ENCODE data around the gene TOR1A.

TOR1A gene

DNA sequence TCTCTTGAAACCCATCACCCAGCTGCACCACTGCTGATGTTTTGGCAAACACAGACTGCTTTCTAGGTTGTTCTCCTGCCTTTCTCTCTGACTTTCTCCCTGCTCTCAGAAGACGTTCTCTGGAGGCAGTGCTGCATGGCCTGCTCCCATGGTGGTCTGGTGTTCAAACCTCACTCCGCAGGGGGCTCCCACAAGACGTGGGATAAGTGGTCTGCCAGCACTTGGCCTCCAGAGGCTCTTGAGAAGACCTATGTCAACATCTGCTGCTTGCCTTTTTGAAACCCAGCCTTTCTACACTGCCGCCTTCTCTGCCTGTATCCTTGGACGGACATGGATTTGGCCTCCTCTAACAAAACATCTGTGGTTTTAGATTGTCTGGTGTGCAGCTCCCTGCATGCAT, 27.9 kb upstream of the TOR1A start:
- DNase-seq: no peak

DNA sequence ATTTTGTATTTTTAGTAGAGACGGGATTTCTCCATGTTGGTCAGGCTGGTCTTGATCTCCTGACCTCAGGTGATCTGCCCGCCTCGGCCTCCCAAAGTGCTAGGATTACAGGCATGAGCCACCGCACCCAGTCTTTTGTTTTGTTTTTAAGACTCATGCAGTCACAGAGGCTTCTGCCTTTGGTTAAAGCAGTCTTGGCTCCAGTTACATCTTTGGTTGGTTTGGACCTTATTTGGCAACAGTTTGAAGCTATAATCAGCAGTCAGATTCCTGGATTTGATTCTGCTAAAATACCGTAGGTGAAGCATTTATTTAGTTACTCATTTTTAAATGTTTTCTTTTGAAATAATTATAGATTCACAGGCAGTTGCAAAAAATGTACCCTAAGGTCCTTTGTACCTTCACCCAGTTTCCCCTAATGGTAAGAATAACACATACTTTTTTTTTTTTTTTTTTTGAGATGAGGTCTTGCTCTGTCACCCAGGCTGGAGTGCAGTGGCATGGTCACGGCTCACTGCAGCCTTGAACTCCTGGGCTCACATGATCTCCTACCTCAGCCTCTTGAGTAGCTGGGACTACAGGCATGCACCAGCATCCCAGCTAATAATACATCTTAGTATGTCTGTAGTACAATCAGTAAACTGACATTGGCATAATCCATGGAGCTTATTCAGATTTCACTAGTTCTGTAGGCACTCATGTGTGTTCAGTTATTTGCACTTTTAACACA, 27.1 kb upstream of the TOR1A start:
- DNase-seq: no peak

DNA sequence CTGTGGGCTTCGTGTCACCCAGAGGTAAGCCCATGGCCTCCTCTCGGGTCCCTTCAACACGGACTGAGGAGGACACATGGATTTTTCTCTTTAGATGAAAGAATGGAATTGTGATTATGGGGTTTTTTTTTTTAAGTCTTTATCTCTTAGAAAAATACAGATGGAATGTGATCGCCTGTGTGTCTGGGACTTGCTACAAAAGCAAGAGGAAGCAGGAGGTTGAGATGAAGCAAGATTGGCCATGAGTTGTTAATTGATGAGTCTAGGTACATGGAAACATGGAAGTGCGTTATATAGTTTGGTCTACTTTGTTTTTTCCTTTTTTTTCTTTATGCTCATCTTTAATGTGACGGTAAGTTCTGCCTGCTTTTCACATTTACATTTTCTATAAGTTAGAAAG, 26.0 kb upstream of the TOR1A start:
- no peak for DNase-seq

DNA sequence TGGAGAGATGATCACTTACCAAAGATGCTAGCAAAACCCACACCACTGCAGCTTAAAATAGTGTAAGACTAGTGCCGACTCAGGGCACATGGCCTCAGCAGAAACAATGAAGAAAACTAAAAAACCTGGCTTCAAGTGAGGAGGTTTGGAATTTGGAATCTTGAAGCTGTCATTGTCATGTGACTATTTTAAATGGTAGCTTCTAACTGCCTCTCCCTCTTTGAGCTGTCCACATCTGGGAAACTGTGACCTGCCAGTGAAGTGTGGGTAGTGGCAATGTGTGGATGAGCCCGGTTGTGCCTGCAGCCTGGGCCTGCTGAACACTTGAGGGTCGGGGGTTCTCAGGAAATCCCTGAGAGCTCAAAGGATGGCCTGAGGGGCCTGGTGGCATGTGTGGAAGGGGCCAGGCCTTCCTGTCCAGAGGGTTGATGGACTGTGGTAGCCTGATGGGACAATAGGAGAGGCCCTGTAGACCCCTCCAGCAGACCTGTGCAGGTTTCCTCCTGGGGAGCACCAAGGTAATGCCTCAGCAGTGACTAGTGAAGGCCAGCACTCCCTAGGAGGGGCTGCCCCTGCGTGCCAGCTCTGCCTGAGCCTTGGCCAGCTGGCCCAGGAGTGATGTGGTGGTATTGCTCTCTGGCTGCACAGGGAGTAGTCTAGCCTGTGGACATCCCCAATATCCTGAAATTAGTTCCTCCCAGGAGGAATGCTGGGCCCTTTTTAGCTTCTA, 24.9 kb upstream of the TOR1A start:
- no peak for DNase-seq

DNA sequence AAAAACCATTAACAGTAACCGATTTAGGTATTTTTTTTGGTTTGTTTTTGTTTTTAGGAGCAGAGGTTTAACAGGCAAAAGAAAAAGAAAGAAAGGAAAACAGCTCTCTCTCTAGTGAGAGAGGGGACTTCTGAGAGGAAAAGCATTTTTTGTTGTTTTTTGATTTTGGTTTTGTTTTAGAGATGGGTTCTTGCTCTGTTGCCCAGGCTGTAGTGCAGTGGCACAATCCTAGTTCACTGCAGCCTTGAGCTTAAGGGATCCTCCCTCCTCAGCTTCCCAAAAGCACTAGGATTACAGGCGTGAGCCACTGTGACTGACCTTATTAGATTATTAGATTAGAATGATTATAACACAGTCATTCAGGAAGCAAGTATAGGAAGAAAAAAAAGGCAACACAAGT, 21.4 kb upstream of the TOR1A start:
- no peak for DNase-seq

DNA sequence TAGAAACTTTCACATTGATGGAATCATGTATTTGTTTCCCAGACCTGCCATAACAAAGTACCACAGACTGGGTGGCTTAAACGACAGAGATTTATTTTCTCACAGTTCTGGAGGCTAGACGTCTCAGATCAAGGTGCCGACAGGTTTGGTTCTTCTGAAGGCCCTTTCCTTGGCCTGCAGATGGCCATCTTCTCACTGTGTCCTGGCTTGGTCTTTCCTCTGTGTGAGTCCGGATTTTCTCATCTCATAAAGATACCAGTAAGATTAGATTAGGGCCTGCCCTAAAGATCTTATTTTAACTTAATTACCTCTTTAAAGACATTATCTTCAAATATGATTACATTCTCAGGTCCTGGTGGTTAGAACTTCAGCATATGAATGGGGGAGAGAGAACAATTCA, 17.1 kb upstream of the TOR1A start:
- no peak for DNase-seq

DNA sequence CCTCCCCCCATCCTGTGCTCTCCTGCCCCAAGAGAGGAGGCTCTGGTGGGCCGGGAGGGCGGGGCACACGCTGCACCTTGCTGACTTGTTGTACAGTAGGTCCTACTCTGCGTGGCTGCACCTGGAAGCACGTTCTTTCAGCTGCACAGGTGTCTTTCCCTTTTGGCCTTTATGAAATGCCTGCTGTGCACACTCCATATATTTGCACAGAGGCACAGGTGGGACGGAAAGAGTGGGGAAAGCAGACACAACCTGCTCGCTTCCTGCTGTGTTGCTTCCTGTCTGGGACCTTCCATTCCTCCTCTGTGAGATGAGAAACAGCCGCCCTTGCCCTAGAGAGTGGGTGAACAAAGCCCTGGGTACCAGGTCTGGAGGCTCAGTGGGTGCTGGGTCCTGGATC, 16.1 kb upstream of the TOR1A start:
- DNase-seq: no peak

DNA sequence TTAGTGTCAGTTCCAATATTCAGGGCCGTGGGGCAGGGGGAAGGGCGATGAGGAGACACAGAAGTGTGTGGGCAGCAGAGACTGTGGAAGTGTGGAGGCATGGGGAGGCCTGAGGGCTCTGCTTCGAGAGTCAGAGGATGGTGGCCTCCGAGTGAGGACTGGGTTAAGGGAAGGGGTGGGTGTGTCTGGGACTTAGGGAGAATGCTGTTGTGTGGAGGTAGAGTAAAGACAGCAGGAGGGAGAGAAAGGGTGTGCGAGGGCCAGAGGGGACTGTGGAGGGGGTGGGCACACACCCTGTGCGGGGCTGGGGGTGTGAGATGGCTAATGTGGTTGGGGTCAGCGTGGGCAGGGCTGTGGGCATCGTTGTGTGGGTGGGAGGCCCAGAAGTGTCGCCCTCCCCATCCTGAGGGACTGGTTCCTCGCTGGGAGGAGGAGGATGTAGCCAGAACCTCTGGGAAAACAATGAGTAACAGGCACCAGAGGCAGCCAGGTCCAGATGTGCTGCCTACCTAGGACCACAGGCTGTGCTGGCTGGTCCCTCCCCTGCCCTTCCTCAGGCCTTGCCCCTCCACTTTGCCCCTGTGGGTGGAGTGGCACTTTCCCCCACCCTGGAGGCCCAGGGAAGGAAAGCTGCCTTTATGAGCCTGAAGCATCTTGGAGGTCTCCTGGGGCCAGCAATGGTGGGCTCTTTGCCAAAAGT, 15.5 kb upstream of the TOR1A start:
- DNase-seq: no peak

DNA sequence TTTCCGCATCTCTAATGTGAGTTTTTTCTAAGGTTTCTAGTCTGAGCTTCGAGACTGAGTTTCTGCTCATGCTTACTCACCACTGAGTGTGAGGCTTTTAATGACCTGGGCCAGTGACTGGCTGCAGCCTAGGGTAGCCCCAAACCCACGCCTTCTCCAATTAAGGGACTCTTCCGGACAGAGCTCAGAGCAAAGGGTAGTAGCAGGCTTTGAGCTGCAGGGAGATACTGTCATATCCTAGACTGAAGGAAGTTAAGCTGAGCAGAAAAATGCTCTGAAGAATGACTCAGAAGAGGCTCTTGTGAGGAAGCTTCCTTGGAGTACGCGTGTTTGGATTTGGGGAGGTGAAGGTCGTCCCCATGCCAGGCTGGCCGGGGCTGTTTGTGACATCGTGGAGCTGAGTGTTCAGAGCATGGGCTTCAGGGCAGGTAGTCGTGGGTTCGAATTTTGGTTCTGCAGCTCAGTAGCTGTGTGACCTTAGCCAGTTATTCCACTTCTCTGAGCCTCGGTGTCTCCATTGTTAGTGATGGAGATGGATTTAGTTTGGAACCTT, 14.8 kb upstream of the TOR1A start:
- DNase-seq: peak; percentile 44

DNA sequence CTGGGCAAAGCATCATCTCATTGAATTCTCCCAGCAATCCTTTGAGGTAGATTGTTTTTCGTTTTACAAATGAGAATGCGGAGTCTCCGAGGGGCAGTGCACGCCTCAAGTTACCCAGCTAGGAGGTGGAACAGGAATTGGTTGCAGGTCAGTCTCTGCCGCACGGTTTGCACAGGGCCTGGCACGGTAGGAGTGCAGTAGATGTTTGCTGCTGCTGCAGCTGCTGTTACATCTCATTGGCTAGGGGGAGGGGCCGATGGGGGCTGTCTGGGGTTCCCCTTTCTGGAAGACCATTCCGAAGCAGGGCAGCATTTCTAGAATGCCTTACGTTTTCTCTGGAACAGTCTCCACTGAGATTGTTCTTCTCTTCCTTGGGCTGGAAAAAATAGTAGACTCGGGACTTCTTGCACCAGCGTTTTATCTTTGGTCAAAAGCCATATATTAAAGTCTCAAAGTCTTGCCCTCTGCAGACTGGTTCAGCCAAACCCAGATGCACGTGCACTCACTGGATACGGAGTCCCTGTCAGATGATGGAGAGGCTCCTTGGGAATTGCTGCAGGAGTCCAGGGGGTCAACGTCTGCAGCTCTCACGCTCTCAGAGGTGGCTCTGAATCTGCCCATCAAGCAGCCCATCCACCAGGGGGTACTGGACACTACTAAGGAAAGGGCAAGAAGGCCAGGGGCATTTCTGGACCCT, 12.5 kb upstream of the TOR1A start:
- DNase-seq: peak; percentile 55

DNA sequence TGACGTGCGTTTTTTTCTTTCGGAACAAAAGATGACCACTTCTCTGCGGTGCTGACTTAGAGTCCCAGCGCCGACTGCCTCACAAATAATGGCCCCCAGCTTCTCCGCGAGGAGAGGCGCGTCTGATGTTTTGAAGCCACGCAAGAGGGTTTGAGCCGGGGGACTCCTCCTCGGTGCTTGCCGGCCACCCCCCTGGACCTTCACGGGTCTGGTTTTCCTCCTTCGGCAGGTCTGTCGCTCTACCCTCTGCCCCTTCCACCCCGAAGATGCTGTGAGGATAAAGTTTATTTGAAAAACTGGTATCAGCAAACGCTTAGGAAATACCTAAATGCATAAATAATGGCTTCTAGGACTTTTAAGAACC, 11.9 kb upstream of the TOR1A start:
- no peak for DNase-seq

DNA sequence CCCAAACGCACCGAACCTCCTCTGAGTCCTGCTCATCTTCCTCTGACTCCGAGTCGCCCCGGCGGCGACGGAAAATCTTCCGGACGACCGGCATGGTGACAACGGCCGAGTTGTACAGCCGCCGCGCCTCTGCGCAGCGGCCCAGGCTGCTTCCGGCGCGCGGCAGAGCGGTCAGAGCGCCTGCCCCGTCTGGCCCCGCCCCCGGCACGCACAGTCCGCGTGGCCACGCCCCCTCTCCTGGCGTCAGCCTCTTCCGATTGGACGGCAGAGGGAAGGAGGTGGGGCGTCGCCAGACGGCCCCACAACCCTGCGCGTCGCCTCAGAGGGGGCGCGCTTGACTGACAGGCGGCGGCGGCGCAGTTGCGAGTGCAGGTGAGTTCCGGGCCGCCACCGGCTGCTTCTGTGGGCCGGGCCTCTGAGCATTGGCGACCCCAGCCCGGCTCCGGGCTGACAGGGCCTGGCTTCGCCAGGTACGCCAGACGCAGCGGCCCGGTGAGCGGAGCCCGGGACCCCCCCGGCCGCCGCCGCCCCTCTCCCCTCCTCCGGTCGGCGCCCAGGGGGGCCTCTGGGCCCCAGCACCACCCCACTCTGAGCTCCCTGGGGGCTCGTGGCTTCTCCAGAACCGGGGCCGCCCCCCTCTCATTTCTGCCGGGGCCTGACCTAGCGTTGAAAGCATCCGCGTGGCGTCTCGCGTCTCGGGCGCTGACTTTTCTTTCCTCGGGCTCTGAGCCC, 11.4 kb upstream of the TOR1A start, which contains the start of the genes C9orf78 and USP20:
C9orf78 (minus strand) TSS at position 148 of the 732 bp plus-strand sequence; CDS start at position 94, 54 bp downstream.
USP20 (plus strand) TSS at position 331 of the 732 bp plus-strand sequence. CDS start 17,098 bp downstream, outside the sequence.
- peak; percentile 97 for DNase-seq

DNA sequence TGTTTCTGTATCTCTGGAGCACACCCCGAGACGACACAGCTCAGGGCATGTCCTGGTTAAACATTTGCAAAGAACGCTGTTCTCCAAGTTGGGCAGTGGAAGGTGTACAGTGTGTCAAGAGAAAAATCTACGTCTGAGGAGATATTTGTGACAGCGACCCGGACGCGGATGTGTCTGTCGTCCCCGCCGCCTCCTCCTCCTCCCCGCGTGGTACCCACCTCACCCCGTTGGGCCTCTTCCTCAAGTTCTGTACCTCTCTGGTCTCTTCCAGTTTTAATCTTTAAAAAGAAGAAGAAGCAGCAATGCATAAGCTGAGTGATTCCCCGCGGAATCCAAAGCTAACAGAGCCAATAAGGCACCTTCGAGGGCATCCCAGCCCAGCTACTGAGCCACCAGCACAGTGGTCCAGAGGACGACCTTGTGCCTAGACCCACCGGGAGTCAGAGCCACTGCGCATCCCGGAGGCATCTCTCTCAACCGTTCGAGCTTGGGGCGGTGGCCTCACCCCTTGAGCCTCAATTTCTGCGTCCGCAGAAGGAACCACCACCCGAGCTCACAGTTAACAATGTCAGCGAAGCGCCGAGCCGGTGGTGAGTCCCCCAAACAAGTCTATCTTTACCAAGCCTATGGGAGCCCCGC, 10.7 kb upstream of the TOR1A start:
- DNase-seq: peak; percentile 51

DNA sequence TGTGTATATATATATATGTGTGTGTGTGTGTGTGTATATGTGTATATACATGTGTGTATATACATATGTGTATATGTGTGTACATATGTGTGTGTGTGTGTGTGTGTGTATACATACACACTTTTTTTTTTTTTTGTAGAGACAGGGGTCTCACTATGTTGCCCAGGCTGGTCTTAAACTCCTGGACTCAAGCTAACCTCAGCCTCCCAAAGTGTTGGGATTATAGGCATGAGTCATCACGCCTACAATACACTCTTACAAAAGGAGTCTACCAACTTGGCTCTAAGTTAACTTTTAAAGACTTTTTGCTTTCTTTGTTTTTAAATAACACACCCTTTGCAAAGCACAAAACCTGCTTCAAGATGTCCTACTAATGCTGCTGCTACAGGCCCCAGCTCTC, 9.0 kb upstream of the TOR1A start:
- no peak for DNase-seq

DNA sequence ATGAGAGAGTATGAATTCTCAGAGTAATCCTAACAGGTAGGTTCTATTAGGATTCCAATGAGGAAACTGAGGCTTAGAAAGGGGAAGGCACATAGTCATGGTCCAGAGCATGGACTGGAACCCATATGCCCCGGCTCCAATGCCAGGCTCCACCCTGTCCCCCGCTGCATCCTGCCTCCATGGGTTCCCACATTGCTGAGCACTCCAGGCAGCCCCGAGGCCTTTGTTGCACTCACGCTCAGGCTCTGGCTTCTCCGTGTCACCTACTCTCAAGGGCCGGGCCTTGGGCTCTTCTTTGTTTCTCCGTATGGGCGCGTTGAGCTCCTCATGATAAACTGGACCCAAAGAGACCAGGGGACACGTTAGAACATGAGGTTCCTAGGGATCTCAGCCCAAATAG, 5.0 kb upstream of the TOR1A start:
- DNase-seq: no peak

DNA sequence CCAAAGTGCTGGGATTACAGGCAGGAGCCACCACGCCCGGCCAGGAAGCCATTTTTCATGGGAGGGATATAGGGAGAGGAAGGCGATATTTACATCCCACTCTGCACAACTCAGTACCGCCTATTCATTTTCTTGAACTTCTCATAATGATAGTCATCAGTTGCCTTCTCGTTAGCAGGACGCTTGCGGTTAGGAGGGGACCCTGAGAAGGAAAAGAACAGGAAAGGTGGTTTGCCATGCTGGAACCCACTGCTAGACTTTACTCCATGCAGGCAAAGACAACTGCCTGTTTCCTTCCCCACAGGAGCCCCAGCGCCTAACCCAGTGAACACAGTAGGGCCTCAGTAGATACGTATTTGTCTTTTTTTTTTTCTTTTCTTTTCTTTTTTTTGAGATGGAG, 4.1 kb upstream of the TOR1A start:
- no peak for DNase-seq

DNA sequence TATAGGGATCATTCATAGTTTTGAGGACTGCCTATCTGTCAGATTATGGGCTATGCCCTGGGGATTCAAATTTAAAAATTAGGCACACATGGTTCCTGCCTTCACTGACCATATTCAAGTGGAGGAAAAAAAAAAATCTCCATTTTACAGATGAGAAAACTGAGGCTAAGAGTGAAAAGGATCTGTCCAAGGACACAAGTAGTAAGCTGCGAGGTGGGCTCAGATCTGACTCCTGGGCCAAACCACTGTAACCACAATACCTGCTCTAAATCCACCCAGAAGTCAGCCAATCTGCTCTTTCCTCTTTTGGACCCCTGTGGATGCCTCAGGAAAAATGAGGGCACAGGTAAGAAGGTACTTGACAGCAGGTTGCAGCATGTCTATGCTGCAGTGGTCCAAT, 2.8 kb upstream of the TOR1A start:
- no peak for DNase-seq

DNA sequence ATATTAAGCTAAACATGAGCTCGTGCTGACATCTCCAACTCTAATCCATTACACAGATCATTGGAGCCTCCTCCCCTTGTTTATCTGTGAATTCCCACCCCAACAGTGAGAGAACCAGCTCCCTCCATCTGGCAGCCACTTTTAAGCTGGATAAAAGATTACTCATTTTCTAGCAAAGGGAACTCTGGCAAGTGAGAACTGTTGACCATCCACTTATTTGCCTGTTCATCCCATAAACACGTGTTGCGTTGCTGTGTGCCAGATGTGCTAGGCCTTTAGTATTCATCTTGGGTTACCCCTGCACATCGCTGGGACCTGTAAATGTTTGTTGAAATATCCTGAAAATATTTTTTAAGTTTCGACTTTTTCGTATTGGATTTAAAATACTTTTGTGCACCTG, 2.4 kb upstream of the TOR1A start:
- no peak for DNase-seq

DNA sequence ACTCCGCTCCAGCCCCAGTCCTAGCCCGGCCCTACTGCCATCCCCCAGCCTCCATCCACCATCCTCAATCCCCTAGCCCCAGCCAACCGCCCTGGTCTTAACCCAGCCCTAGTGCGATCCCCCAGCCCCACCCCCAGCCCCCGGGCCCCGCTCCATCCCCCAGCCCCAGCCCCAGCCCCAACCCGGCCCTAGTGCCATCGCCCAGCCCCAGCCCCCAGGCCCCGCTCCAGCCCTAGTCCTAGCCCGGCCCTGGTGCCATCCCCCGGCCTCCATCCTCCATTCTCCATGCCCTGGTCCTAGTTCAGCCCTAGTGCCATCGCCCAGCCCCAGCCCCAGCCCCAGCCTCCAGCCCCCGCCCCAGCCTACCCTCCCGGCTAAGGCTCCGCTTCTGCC, 398 bp downstream of the TOR1A start:
- no peak for DNase-seq

DNA sequence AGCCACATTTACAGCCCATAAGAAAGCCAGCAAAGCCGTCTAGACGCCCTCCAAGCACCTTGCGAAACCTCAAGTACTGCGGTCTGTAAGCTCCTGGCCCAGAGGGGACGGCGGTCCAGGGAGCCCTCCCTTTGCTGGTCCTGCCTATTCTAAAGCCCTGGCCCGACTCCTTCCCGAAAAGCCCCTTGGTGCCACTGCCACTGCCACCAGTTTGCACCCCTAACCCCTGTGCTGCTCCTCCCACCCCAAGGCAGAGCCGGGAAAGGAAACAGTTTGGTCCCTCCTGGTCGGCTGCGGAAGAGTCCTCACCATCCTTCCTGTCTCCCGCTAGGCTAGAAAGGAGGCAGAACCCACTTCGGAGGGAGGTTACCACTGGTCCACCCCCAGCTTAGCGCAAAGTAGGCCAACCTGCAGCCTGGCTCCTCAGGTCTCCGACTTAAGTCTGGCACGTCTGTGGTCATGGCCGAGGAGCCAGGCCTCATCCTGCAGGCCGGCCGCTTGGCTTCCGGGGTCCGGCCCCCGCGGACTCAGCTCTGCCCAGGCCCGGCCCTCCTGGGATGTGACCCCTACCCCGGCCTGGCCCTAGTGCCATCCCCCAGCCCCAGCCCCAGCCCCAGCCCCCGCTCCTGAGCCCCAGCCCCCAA, 916 bp downstream of the TOR1A start:
- DNase-seq: no peak
